ENCODE data around the gene CLMN. TPM values are rescaled to one million over a fixed set of nuclear protein-coding genes. Genes with fewer than 3 reads are reported as not detected.
A peak's percentile ranks its signal among the peaks of the same experiment; 100 is the strongest.

The CLMN gene
- polyA plus RNA-seq, 3 donors: 19.7 to 46.2 (median 22.0) TPM

GRCh38 chr14:95257521-95257920 lies 62.2 kb downstream of the CLMN start:
- no peak for DNase-seq (ENCODE audit: extremely low read depth in 1 of 11, low read depth in 9 of 11, low spot score in 4 of 11)

GRCh38 chr14:95256776-95257060 lies 63.0 kb downstream of the CLMN start:
- no peak for DNase-seq (ENCODE audit: extremely low read depth in 1 of 11, low read depth in 9 of 11, low spot score in 4 of 11)

- DNase-seq (ENCODE audit: extremely low read depth in 1 of 11, low read depth in 9 of 11, low spot score in 4 of 11): peak in 1 of 11 donors; percentile 57
Observed at GRCh38 chr14:95256002-95256775, 63.5 kb downstream of the CLMN start.

GRCh38 chr14:95255487-95255886 lies 64.2 kb downstream of the CLMN start:
- DNase-seq (ENCODE audit: extremely low read depth in 1 of 11, low read depth in 9 of 11, low spot score in 4 of 11): peak in 5 of 11 donors; percentile 47 to 83 (median 73)

GRCh38 chr14:95255013-95255412 lies 64.7 kb downstream of the CLMN start:
- no peak for DNase-seq (ENCODE audit: extremely low read depth in 1 of 11, low read depth in 9 of 11, low spot score in 4 of 11)

GRCh38 chr14:95254288-95254687 lies 65.4 kb downstream of the CLMN start:
- no peak for DNase-seq (ENCODE audit: extremely low read depth in 1 of 11, low read depth in 9 of 11, low spot score in 4 of 11)

GRCh38 chr14:95253039-95253630 lies 66.6 kb downstream of the CLMN start:
- DNase-seq (ENCODE audit: extremely low read depth in 1 of 11, low read depth in 9 of 11, low spot score in 4 of 11): no peak

- DNase-seq (ENCODE audit: extremely low read depth in 1 of 11, low read depth in 9 of 11, low spot score in 4 of 11): no peak
Observed at GRCh38 chr14:95252219-95252618, 67.5 kb downstream of the CLMN start.

- DNase-seq (ENCODE audit: extremely low read depth in 1 of 11, low read depth in 9 of 11, low spot score in 4 of 11): no peak
Observed at GRCh38 chr14:95250936-95251335, 68.8 kb downstream of the CLMN start.

- DNase-seq (ENCODE audit: extremely low read depth in 1 of 11, low read depth in 9 of 11, low spot score in 4 of 11): no peak
Observed at GRCh38 chr14:95250140-95250769, 69.5 kb downstream of the CLMN start.

- DNase-seq (ENCODE audit: extremely low read depth in 1 of 11, low read depth in 9 of 11, low spot score in 4 of 11): no peak
Observed at GRCh38 chr14:95248432-95248831, 71.3 kb downstream of the CLMN start.

- DNase-seq (ENCODE audit: extremely low read depth in 1 of 11, low read depth in 9 of 11, low spot score in 4 of 11): no peak
Observed at GRCh38 chr14:95246870-95247269, 72.8 kb downstream of the CLMN start.

GRCh38 chr14:95245334-95245733 lies 74.4 kb downstream of the CLMN start:
- DNase-seq (ENCODE audit: extremely low read depth in 1 of 11, low read depth in 9 of 11, low spot score in 4 of 11): no peak

- DNase-seq (ENCODE audit: extremely low read depth in 1 of 11, low read depth in 9 of 11, low spot score in 4 of 11): no peak
Observed at GRCh38 chr14:95244587-95244986, 75.1 kb downstream of the CLMN start.

- DNase-seq (ENCODE audit: extremely low read depth in 1 of 11, low read depth in 9 of 11, low spot score in 4 of 11): no peak
Observed at GRCh38 chr14:95242870-95243269, 76.8 kb downstream of the CLMN start.

- DNase-seq (ENCODE audit: extremely low read depth in 1 of 11, low read depth in 9 of 11, low spot score in 4 of 11): no peak
Observed at GRCh38 chr14:95240859-95241813, 78.6 kb downstream of the CLMN start.

- no peak for DNase-seq (ENCODE audit: extremely low read depth in 1 of 11, low read depth in 9 of 11, low spot score in 4 of 11)
Observed at GRCh38 chr14:95238487-95239298, 81.0 kb downstream of the CLMN start.

GRCh38 chr14:95237958-95238340 lies 81.8 kb downstream of the CLMN start:
- DNase-seq (ENCODE audit: extremely low read depth in 1 of 11, low read depth in 9 of 11, low spot score in 4 of 11): no peak
